T-helper 2 cell treated with Interferon-gamma antibody and Interleukin-4, amounts not matched to agents 100 ng/mL and 5 ng/mL, for 36 hours (primary cell): Measurements from ENCODE around the gene PRDM16. TPM values are rescaled to one million over a fixed set of nuclear protein-coding genes. Genes with fewer than 3 reads are reported as not detected.
"Not testable (repeated sequence)": the region's sequence is repeated elsewhere in the genome, so short reads cannot be mapped to it uniquely, and the experiment has no call there.

Experiments used
- intact Hi-C: fragments of 100-400 bp; cut with micrococcal nuclease; formaldehyde crosslinking; loops from one replicate; pipeline ENCODE4 v1.15.1; 2023
- total RNA-seq: library from RNA; stranded (reverse); gene quantifications from 2 replicates; pipeline ENCODE4 v1.2.3, GENCODE V29; 2022

PRDM16 gene
- total RNA-seq, 1 donor from 2014 or later: not detected

DNA sequence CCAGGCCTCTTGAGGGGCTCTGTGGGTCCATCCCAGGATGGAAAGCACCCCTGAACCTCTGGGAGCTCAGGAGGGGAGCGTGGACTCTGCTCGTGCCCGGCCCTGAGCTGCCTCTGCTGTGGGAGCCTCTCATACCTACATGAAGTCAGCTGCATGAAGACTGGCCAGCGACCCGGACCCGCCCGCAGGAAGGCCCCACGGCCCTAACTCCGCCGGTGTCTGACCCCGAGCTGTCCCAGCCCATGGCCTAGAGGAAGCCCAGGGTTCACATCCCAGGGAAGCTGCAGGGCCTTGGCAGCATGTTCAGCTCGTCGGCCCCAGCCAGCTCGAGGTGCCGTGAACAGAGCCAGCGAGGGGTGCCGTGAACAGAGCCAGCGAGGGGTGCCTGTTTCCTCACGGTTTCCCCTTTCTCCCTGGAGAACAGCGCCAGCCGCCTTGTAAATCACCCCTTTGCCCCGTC, 207.4 kb downstream of the PRDM16 start:
- intact Hi-C loops: no loop called here

DNA sequence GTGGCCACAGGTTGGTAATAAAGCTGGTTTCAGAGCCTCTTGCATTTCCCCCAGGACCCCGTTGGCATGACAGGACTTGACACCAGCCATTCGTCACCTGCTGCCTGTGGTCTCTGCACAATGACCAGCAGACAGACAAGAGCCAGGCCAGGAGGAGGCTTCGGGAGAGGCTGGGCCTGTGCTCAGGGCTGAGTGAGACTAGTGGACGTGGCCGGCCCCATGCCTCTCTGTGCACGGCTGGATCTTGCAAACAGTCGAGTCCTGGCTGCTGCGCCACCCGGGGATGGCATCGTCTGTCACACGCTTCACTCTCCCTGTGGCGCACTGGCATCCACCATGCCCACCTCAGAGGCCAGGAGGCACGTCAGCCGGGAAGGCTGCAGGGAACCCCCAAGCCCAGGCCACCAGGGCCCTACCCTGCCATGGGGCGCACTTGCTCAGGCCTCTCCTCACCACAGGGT, 208.0 kb downstream of the PRDM16 start:
- intact Hi-C loops: no loop called here

DNA sequence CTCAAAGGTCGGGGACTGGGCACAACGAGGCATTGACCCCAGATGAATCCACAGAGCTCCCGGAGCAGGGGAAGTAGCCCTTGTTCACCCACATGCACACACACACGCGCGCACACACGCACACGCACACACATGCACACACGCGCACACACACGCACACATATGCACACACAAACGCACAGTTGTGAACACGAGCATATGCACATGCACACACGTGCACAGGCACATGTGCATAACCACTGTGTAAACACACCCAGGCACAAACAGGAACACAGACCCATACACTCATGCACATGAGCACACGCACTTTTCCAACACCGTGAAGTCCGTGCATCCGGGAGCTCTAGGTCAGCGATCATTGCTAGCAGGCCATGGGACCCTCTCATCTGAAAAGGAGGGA, 208.6 kb downstream of the PRDM16 start:
- intact Hi-C loops: no loop called here

DNA sequence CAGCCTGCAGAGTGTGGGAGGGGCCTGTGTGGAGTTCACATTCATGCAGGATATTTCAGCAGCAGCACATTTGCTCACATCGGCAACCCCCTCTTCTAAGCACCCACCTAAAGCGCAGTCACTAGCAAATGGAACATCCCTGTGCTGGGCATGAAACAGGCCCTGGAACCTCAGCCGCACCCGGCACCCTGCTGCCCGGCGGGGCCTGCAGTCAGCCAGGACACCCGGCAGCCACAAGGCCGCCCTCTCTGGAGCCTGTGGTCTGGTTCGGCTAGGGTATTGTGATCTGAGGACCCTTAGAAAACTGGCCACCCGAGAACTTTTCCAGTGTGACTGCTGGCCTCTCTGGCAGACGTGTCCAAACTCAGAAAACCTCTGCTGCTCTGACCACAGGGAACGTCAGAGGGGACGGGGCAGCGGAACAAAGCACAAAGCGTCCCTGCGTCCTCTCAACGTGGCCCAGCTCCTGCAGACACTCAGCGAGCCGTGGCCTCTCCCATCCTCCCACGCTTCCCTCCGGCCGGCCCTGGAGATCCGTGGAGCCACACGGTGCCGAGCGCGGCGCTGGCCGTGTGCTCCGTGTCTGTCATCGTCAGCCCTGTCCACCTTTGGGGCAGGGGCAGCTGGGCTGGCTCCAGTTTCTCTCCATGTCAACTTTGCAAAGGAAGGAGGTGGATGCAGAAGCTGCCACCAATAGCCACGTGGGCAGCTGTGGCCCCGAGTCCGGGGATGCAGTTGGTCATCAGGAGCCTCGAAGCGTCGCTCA, 209.6 kb downstream of the PRDM16 start:
- intact Hi-C loops: no loop called here

DNA sequence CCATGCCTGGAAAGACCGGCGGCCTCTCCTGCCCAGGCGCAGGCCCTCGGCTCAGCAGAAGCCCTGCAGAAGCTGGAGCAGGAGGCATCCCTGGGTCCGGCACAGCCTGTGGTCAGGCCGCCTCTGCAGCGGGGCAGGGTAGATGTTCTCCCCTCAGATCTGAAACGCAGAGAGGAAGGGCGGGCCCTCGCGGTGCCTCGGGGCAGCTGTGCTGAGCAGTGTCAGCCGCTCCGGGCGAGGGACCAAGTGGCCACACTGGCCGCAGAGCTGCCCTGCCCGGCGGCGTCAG, 210.1 kb downstream of the PRDM16 start:
- intact Hi-C loops: no loop called here

DNA sequence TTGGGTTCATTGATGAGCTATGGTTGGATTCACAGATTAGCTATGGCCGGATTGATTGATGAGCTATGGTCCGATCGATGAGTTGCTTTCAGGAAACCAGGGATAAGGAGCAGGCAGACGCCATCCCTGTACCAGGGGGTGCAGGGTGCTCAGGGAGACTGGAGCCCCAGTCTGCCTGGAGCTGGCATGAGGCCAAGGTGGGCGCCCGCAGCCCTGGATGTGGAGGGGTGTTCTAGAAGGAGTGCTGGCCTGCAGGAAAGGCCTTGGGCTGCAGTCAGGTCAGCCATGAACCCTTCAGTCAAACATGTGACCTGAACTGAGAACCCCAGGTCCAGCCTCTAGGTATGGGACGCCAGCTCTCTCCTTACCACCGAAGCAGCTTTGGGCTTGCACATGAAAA, 212.7 kb downstream of the PRDM16 start:
- intact Hi-C loops: no loop called here

DNA sequence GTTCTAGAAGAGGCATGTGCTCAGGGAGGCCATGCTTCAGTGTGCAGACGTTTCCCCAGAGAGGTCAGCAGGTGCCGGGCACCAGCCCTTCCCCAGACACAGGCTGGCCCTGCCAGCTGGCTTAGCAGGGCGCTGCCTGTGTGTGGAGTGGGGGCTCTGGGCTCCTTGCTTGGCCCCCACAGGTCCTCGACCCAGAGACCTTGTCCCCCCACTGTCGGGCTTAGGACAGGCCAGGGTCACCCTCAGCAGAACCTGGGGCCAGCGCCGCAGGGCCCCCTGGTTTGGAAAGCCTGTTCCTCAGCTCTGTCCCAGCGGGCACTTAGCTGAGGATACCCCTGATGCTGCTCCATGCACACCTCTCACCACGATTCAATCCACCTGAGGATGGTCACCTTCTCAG, 213.2 kb downstream of the PRDM16 start:
- intact Hi-C loops: no loop called here

GRCh38 chr1:3282656-3283430, 213.8 kb downstream of the PRDM16 start:
- intact Hi-C loops: no loop called here

DNA sequence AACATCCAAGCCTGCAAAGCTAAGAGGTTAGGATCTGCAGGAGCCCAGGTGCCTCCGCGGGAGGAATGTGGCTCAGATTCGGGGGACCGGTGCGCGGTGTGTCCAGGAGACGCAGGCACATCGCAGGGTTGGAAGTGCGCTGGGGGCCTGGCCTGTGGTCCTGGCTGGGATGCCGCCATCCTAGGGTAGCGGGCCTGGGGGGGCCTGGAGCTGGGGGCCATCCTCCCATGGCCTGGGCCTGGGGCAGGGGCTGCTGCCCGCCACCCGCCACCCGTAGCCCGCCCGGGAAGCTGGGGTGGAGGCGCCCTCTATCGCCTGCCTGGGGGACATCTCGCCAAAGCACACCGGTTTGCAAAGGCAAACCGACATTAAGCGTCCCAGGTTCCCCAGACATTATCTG, 214.8 kb downstream of the PRDM16 start:
- intact Hi-C loops: no loop called here

DNA sequence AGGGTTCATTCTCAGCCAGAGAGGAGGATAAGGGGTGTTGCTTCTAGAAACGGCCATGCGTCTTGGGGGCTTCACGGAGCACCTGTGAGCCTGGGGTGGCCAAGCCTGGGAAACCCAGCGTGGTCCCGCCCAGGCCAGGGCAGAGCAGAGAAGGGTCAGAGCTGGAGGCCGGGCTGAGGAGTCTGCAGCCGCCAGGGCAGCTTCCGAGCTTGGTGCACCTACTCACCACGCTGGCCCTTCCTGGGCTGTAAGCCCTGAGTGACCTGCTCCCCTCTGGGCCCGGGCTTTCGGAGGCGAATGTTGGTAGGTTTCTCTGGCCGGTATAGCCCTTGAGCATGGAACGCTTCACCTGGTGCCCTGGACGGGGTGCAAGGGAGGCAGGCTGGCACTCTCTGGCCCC, 215.7 kb downstream of the PRDM16 start:
- intact Hi-C loops: no loop called here

DNA sequence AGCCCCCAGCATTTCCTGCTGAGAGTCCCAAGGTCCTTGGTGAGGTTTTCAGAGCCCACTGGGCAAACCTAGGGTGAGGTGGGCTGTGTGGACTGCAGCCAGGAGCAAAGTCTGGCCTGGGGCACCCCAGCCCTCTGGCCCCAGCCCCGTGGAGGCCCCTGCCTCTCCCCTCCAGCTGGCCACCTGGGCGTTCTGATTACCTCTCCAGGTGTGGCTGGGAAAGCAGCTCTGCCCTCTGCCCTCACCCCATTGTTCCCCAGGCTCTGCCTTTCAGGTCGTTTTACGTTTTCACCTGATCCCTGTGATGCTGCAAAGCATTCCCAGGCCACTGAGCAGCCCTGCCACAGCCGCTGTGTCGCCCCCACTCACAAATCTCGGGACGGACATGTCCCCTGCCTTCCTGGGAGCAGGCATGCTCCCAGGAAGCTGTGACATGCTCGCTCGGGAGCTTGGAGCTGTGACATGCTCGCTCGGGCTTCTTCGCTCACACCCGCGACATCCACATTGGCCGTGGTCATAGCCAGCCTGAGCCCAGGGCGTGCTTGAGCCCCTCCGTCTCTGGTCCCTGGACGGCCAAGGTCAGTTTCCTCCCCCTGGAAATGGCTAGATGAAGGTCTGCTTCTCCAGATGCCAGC, 216.2 kb downstream of the PRDM16 start:
- intact Hi-C loops: no loop called here

GRCh38 chr1:3287095-3287494, 218.1 kb downstream of the PRDM16 start:
- intact Hi-C loops: not testable (repeated sequence)

DNA sequence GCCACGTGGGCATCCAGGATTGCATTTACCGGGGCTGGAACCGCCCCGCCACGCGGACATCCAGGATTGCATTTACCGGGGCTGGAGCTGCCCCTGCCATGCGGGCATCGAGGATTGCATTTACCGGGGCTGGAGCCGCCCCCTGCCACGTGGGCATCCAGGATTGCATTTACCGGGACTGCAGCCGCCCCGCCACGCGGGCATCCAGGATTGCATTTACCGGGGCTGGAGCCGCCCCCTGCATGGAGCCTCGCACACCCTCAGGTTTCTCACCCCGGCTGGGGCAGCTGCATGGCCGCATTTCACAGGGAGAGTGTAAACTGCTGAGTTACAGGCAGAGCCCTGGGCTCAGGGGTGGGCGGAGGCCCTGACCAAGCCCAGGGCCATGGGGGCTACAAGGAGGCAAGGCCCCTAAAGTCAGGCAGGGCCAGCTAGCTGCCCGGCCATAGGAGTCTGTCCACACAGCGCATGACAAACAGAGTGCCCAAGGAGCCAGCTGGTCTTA, 218.7 kb downstream of the PRDM16 start:
- intact Hi-C loops: no loop called here

GRCh38 chr1:3289502-3289901, 220.5 kb downstream of the PRDM16 start:
- intact Hi-C loops: no loop called here

- intact Hi-C loops: no loop called here
Observed at GRCh38 chr1:3290438-3290837, 221.4 kb downstream of the PRDM16 start.

- intact Hi-C loops: no loop called here
Observed at GRCh38 chr1:3290915-3291314, 221.9 kb downstream of the PRDM16 start.

GRCh38 chr1:3292051-3292722, 223.2 kb downstream of the PRDM16 start:
- intact Hi-C loops: no loop called here

DNA sequence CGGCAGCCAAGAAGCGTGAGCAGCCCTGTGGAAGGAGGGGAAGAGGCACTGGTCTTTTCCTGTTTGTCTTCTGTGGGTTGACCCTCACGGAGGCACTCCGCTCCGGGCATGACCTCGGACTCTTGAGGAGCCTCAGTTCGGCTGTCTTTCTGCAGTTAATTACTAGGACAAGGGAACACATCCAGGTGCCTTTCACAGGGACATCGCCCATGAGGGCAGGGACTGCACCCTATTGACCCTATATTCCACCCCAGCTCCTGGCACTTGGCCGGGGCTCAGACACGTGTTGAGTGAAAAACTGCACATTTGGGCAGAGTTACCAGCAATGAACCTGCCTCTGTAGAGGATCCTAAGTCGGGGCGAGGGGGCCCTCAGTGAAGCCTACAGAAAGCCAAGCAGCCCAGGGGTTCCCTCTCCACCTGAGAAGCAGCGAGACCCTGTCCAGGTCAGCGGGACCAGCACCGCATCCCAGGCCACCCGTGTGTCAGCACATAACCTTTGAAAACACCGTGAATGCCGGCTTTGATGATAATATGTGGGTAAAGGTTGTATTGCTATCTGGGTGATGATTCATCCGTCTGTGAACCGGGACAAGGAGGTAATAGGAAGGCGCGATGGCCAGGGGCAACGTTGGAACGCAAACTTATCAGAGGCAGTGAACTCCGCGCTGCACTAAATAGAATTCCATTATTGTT, 224.0 kb downstream of the PRDM16 start:
- intact Hi-C loops: no loop called here

DNA sequence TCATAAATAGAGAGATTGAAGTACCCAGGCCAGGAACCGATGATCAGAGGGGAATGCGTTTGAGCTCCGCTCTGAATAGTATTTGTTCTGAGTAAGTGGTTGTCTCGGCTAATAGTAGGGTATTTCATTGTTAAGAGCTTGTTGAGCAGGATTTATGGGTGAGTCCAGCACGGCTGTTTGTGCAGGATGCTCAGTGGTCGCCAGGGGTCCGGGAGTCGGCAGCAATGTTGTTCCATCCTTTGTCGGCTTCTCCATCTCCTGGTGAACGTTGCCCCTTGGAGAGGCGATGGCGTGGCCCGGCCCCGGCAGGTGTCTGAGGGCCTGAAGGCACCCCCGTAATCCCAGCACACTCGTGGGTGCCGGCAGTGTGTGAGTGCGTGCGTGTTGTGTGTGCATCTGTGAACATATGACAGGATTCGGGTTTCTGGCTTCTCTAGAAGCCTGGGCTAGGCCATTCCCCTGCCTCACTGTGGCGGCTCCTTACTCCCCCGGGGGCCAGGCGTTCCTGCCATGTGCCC, 224.6 kb downstream of the PRDM16 start:
- intact Hi-C loops: no loop called here

GRCh38 chr1:3294450-3294849, 225.4 kb downstream of the PRDM16 start:
- intact Hi-C loops: no loop called here

DNA sequence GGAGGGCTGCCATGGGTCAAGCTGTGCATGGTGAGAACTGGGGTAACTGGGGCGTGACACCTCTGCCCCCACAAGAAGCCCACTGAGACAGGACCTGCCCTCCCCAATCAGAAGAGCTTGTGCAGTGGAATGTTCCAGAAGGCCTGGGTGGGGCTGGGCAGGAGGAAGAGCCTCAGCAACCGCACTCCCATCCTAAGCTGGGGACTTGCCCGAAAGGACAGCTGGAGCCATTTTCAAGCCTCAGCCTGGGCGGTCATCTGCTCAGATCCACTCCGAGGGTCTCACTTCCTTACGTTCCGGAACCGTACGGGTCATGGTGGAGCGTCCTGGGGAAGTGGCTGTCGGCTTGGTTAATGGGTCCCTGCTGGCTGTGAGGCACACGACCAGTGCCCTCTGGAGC, 226.8 kb downstream of the PRDM16 start:
- intact Hi-C loops: no loop called here
